Mucosa of descending colon (tissue), 3 donors: ENCODE measurements around the gene CACNA2D1. TPM values are rescaled to one million over a fixed set of nuclear protein-coding genes. Genes with fewer than 3 reads are reported as not detected.

Experiments used
- ATAC-seq: fragments of 200-7000 bp; cut with Tn5 transposase; one replicate; pipeline ENCODE4 v1.9.1; 2020; ENCODE audit warnings: mild to moderate bottlenecking, moderate library complexity
- DNase-seq, 3 donors: peaks; one replicate each; pipeline ENCODE4 v3.0.0-alpha.2; 2020
- H3K36me3 ChIP-seq: fragments of 200-600 bp; one replicate; pipeline ENCODE4 v1.8.0; 2021; ENCODE audit warnings: low read depth, mild to moderate bottlenecking
- H3K4me1 ChIP-seq: fragments of 200-600 bp; one replicate; pipeline ENCODE4 v1.8.0; 2021; ENCODE audit warnings: low read depth, mild to moderate bottlenecking
- H3K4me3 ChIP-seq: fragments of 200-600 bp; one replicate; pipeline ENCODE4 v1.8.0; 2021; ENCODE audit warnings: mild to moderate bottlenecking
- H3K9me3 ChIP-seq: fragments of 200-600 bp; one replicate; pipeline ENCODE4 v1.8.0; 2021; ENCODE audit warnings: mild to moderate bottlenecking
- intact Hi-C, 2 donors: fragments of 100-400 bp; cut with DNase I in 1 of 2; cut with micrococcal nuclease in 1 of 2; formaldehyde crosslinking; loops; one replicate each; pipeline versions ENCODE4 v1.11.0 to v1.11.1; 2022; cut with DNase I, micrococcal nuclease
- total RNA-seq, 3 donors: library from RNA; stranded (reverse); fragmentation: NEBNext Ultra II Directional in 2 of 3; extraction: Animal tissue kit (Norgen Biotek cat#: 25700) in 2 of 3; gene quantifications; one replicate each; pipeline versions ENCODE4 v1.2.1 to v1.2.4, GENCODE V29; 2021 to 2023
- TF ChIP-seq, protein P1 (sequence below): fragments of 200-600 bp; IDR thresholded peaks from one replicate; pipeline ENCODE4 v1.8.0; 2022; ENCODE audit warnings: antibody characterized with exemption, mild to moderate bottlenecking
- donor health status: DM: no; HTN: no; CAD: no; lungs with moderate emphysema.
- donor health status: DM: no; HTN: no; CAD: no.
- donor health status: DM: no; HTN: yes; CAD: no.

CACNA2D1 gene
- total RNA-seq, 3 donors from 2014 or later, result 3.9 to 44.1 (median 6.9) TPM

DNA sequence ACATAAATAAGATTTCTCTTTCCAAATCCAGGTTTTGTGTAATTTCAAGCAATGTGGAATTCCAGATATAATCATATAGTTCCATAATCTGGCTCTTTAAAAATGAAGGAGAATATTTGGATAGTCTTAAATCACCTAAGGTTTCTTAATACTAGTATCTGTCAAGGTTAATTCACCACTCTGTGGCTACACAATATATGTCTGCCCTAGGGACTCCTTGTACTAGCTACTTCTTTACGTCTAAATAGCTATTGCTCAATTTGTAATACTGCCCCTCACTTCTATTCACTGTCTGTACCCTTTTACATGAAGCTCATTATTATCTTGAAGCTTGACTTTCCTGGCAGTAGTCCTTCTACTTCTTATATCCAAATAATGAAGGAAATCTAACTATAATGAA lies 47.2 kb downstream of the CACNA2D1 start:
- ATAC-seq, result no peak

DNA sequence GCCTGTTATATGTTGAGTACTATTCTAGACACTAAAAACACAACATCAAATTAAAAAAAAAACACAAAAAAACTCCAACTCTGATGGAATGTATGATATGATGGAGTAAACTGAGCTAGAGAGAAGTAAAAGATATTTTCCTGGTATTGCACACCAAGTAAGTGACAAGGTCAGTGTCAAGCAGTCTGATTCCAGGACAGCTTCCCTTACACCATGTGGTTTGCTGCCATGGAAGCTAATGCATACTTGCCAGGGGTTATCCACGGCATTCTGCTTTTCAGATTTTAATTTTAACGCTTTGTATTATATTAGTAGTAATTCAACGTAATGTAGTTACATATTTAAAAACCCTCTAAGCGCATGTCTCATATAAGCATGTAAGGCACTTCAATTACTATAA lies 48.4 kb downstream of the CACNA2D1 start:
- intact Hi-C loops, result no loop called here
- DNase-seq (no peak), ATAC-seq (no peak)
- Histone ChIP-seq H3K4me1 (no peaks in the 10 kb centered on the region), H3K4me3 (no peak overlapping the region), H3K36me3 (no peaks in the 10 kb centered on the region), H3K9me3 (no peaks in the 10 kb centered on the region)
- TF ChIP-seq, protein P1, sequence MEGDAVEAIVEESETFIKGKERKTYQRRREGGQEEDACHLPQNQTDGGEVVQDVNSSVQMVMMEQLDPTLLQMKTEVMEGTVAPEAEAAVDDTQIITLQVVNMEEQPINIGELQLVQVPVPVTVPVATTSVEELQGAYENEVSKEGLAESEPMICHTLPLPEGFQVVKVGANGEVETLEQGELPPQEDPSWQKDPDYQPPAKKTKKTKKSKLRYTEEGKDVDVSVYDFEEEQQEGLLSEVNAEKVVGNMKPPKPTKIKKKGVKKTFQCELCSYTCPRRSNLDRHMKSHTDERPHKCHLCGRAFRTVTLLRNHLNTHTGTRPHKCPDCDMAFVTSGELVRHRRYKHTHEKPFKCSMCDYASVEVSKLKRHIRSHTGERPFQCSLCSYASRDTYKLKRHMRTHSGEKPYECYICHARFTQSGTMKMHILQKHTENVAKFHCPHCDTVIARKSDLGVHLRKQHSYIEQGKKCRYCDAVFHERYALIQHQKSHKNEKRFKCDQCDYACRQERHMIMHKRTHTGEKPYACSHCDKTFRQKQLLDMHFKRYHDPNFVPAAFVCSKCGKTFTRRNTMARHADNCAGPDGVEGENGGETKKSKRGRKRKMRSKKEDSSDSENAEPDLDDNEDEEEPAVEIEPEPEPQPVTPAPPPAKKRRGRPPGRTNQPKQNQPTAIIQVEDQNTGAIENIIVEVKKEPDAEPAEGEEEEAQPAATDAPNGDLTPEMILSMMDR, result no peak

More for the DNA sequence above, 47.2 kb downstream of the CACNA2D1 start:
- no peak for DNase-seq
- H3K4me1 ChIP-seq, result no peaks in the 10 kb centered on the region
- H3K9me3 ChIP-seq, result no peaks in the 10 kb centered on the region
- no peak overlapping the region for H3K4me3 ChIP-seq
- no peaks in the 10 kb centered on the region for H3K36me3 ChIP-seq
- intact Hi-C loops, result no loop called here
- TF ChIP-seq, protein P1, result no peak

DNA sequence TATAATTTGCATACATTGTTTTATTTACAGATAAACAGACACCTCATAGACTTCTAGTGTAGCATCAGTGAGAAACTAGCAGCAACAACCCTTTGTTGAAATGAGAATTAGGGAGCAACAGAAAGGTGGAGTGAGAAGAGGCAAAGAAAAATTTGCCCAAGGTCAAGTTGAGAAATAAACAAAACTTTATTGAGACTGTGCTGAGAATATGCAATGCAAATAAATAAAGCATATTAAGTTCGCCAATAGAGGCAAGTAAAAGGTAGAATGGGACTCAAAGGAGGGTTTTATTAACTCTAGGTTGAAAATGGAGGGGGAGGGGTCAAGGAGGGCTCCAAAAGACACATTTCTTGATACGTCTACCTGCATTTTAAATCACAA lies 49.7 kb downstream of the CACNA2D1 start:
- DNase-seq, result no peak
- TF ChIP-seq, protein P1, result no peak
- H3K36me3 ChIP-seq, result no peaks in the 10 kb centered on the region
- no peak for ATAC-seq
- intact Hi-C loops, result no loop called here
- H3K4me3 ChIP-seq, result no peak overlapping the region
- no peaks in the 10 kb centered on the region for H3K9me3 ChIP-seq
- H3K4me1 ChIP-seq, result no peaks in the 10 kb centered on the region

DNA sequence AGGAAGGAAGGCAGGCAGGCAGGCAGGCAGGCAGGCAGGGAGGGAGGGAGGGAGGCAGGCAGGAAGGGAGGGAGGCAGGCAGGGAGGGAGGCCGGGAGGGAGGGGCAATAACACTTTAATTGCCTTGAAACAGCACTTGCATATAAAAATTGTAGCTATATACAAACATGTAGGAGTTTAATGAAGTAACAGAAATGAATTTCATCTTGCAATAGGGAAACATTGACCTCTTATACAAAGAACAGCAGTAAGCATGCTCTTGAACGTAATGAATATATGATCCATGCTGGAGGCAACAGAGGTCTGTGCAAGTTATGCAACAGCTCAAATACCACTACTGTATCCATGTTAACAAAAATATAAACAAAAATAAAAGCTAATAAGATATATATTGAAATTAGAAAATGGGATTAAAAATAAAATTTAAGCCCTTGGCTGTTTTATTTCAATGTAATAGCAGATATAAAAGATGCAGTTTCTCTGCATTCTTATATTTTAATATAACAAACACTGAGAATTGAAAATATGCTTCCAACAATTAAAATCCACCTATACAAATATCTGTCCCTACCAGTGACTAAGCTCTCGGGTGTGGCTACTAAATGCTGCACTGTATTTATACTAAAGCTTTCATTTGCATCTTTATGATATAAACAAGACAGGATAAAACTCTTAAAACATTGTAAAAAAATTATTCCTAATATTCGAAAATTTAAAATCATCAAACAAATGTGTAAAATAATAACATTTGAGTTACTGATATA lies 50.3 kb downstream of the CACNA2D1 start:
- Histone ChIP-seq H3K9me3 (no peaks in the 10 kb centered on the region), H3K36me3 (no peaks in the 10 kb centered on the region), H3K4me1 (no peaks in the 10 kb centered on the region), H3K4me3 (no peak overlapping the region)
- DNase-seq (no peak), ATAC-seq (no peak)
- TF ChIP-seq, protein P1, result no peak
- intact Hi-C loops, result no loop called here

DNA sequence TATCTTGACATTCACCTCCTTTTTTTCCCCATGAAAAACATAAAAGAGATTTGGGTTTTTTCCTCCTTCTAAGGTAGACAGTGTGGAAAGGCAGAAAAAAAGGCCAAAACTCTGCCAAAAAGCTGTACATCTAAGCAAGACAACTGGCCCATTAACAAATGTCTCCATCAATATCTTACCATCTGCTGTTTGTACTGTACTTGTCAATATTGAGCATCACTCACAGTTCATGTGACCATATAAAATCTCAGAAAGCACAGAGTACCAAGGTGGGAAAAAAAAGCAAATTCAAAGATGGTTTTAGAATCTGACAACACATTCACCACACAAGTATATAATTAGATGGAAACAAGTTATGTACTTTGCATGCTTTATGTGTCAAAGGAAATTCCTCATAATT lies 52.6 kb downstream of the CACNA2D1 start:
- intact Hi-C loops, result no loop called here
- DNase-seq (no peak), ATAC-seq (no peak)
- H3K4me1 ChIP-seq, result no peaks in the 10 kb centered on the region
- no peaks in the 10 kb centered on the region for H3K36me3 ChIP-seq
- TF ChIP-seq, protein P1, result no peak
- no peaks in the 10 kb centered on the region for H3K9me3 ChIP-seq
- H3K4me3 ChIP-seq, result no peak overlapping the region
